Cardiac septum (tissue), 1 donor: ENCODE results near the gene LAGE3. TPM values are rescaled to one million over a fixed set of nuclear protein-coding genes. Genes with fewer than 3 reads are reported as not detected.
"Not testable (repeated sequence)": the region's sequence is repeated elsewhere in the genome, so short reads cannot be mapped to it uniquely, and the experiment has no call there.

ENCODE experiments used
- DNase-seq: peaks from one replicate; pipeline ENCODE4 v3.0.0-alpha.2; 2020; ENCODE audit warnings: low spot score
- intact Hi-C: fragments of 100-400 bp; cut with DNase I; formaldehyde crosslinking; loops from one replicate; pipeline ENCODE4 v1.14.0; 2022
- total RNA-seq: library from RNA; stranded (reverse); fragmentation: NEBNext Ultra II Directional; extraction: Animal tissue kit (Norgen Biotek cat#: 25700); gene quantifications from one replicate; pipeline ENCODE4 v1.2.1, GENCODE V29; 2021
- donor health status: DM: no; HTN: no; CAD: no.

The LAGE3 gene
- total RNA-seq, 1 donor from 2014 or later, result 13.9 TPM

DNA sequence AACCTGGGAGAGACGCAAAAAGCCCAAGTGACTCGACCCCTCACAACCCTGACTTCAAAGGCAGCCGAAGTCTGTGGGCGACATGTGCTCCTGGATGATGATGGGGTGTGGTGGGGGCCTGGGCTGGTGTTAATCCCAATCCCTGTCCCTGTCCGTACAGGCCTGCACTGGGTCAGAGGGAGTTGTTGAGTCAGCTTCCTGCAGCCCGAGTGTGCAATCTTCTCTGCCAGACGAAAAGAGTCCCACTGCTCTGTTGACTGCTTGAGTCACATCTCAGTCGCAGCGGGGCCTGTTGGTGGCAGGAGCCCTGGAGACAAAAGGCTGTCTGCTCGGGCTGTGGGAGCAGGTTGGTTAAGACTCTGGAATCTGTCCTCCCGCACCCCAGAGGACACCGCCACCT, 26.7 kb upstream of the LAGE3 start:
- intact Hi-C loops, result no loop called here
- DNase-seq, result peak; percentile 72

DNA sequence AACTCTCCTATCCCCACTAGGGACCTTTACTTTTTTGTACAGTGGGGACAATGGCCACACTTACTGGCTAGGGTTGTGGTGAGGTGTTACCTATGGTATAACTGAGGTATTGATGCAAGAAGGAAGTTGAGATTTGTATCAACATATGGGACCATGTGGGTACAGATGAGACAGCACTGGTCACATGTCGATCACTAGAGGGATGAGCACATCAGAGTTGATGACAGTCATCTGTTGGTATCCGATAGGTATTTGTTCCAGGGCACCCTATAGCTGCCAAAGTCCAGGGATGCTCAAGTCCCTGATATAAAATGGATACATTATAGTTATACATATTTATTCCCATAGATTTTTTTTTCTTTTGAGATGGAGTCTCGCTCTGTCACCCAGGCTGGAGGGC, 23.9 kb upstream of the LAGE3 start:
- DNase-seq, result no peak
- intact Hi-C loops, result no loop called here

GRCh38 chrX:154502098-154502497, 23.0 kb upstream of the LAGE3 start:
- no peak for DNase-seq
- intact Hi-C loops, result no loop called here

GRCh38 chrX:154501423-154501822, 22.3 kb upstream of the LAGE3 start:
- DNase-seq, intact Hi-C loops: not testable (repeated sequence)

DNA sequence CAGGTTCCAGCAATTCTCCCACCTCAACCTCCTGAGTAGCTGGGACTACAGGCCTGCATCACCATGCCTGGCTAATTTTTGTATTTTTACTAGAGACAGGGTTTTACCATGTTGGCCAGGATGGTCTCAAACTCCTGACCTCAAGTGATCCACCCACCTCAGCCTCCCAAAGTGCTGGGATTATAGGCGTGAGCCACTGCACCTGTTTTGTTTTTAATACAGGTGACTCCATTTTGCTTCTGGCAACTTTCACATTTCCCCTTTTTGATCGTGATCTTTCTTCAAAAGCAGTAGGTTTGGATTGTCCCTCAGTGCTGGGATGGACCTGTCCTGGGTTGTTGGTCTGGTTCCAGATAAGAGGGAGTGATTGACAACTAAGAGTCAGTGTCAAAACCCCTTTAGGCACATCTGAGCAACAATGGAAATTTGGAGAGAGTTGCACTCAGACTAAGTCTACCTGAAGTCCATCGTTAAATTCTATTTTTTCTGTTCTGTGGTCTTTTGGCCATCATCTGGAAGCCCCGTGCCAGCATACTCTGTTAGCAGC, 17.6 kb upstream of the LAGE3 start:
- intact Hi-C loops, DNase-seq: not testable (repeated sequence)

GRCh38 chrX:154495472-154495922, 16.4 kb upstream of the LAGE3 start:
- no peak for DNase-seq
- intact Hi-C loops, result no loop called here

- DNase-seq, result no peak
- intact Hi-C loops, result no loop called here
Measured at GRCh38 chrX:154494715-154495114, 15.6 kb upstream of the LAGE3 start.

DNA sequence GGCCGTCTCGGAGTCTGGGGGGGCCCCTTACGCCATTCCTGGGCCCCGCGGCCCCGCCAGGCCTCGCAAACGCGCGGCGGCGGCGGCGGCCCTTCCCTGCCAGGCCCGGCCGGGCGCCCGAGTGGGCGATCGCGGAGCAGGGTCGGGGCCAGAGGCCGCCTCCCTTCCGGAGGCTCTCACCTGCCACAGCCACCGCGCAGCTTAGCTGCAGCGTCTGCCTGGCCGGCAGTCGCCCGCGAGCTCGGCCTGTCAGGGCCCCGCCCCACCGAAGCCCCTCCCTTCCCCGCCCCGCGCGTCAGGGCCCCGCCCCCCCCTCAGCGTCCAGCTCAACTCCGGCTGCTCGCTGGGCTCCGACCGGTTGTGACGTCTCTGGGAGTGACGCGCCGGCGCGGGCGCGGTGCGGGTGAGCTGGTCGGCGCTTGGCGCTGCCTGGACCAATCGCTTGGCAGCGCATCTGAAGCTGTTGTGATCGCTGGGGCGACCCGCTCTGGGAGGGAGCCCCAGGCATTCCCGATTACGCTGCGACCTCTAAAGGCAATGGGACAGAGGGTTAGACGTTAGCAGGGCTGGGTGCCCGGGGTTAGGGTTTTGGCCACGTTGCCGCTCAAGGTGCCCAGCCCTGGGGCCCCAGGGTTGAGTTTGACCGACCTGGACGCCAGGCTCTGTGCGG, 11.5 kb upstream of the LAGE3 start, which contains the start of gene SLC10A3:
TSS of gene SLC10A3 (minus strand) at position 216 of the 670 bp plus-strand sequence. CDS start 1,689 bp downstream, outside the sequence.
- intact Hi-C loops, result no loop called here
- DNase-seq, result peak; percentile 97

GRCh38 chrX:154490021-154490413, 10.9 kb upstream of the LAGE3 start:
- intact Hi-C loops, result no loop called here
- DNase-seq, result no peak

- intact Hi-C loops, result loop anchor here (5.0 kb wide), 1 partner anchor 52 kb away; the partner anchor contains the start of gene GDI1
- no peak for DNase-seq
Measured at GRCh38 chrX:154489182-154489581, 10.1 kb upstream of the LAGE3 start.

GRCh38 chrX:154488336-154489075, 9.4 kb upstream of the LAGE3 start:
- no peak for DNase-seq

DNA sequence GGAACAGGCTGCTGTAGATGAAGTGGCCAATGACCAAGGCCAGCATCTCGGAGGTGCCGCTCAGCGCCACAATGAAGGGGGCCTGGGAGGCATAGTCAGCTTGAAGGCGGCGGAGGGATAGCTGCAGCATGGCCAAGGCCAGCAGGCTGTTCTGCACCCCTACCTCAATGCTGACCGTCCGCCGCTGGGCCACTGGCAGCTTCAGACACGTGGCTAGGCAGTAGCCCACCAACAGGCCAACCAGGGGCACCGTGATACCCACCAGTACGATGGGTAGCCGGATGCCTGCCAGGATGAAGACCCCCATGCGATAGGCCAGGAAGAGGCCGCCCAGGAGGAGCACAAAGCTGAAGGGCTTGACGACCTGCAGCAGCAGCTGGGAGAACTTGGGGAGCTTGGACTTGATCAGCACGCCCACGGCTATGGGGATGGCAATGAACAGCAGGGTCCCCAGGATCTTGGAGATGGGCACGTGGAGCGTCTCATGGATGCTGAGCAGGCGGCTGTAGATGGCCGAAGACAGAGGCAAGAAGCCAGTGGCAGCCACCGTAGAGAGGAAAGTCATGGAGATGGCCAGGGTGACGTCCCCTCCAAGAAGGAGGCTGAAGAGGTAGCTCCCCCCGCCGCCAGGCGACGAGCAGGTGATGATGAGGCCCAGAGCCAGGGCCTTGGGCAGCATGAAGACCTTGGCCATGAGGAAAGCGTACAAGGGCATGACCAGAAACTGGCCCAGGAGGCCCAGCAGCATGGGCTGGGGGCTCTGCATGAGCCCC, 8.6 kb upstream of the LAGE3 start:
- intact Hi-C loops, result loop anchor here (5.0 kb wide), 1 partner anchor 50 kb away; the partner anchor contains the start of gene GDI1
- DNase-seq, result no peak

More at GRCh38 chrX:154488336-154489075, 9.4 kb upstream of the LAGE3 start:
- intact Hi-C loops, result loop anchor here (5.0 kb wide), 1 partner anchor 51 kb away; the partner anchor contains the start of gene GDI1

- intact Hi-C loops, result loop anchor here (5.0 kb wide), 1 partner anchor 49 kb away; the partner anchor contains the start of gene GDI1
- DNase-seq, result peak; percentile 81
Measured at GRCh38 chrX:154486396-154487207, 7.5 kb upstream of the LAGE3 start, which contains the start of gene UBL4A. UBL4A (minus strand) TSS chrX:154486615; CDS start chrX:154486584, 31 bp downstream.

- DNase-seq, result no peak
- intact Hi-C loops, result loop anchor here (5.0 kb wide), 1 partner anchor 49 kb away; the partner anchor contains the start of gene GDI1
Measured at GRCh38 chrX:154486052-154486395, 6.9 kb upstream of the LAGE3 start.

- no peak for DNase-seq
- intact Hi-C loops, result loop anchor here (5.0 kb wide), 1 partner anchor 48 kb away; the partner anchor contains the start of gene GDI1
Measured at GRCh38 chrX:154485150-154486051, 6.3 kb upstream of the LAGE3 start.

- DNase-seq, result no peak
- intact Hi-C loops, result loop anchor here (5.0 kb wide), 1 partner anchor 47 kb away; the partner anchor contains the start of gene GDI1
Measured at GRCh38 chrX:154484255-154485149, 5.4 kb upstream of the LAGE3 start.
